Globus pallidus (tissue), 1 donor: ENCODE data around the gene AKAP6.

ENCODE experiments used
- DNase-seq: peaks from one replicate; pipeline ENCODE4 v3.0.0-alpha.2; 2015; ENCODE audit warnings: low spot score

Gene AKAP6

DNA sequence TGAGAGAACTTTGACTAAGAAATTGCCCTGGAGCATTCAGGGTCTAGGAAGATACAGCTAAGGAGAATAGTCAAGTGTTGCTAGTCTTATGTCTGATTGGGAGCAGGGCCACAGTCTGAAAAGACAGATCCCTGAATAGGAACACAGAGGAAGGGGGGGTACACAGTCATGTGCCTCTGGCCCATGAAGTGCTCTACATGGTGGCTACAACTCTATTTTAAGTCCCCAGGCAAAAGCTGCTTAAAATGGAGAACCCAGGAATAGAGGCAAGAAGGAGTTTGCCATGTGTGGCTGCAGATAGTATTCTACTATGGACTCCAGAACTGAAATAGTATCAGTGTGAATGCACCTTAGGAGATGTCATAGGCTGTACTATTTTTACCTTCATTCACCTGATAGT is 491.6 kb downstream of the AKAP6 start:
- no peak for DNase-seq

DNA sequence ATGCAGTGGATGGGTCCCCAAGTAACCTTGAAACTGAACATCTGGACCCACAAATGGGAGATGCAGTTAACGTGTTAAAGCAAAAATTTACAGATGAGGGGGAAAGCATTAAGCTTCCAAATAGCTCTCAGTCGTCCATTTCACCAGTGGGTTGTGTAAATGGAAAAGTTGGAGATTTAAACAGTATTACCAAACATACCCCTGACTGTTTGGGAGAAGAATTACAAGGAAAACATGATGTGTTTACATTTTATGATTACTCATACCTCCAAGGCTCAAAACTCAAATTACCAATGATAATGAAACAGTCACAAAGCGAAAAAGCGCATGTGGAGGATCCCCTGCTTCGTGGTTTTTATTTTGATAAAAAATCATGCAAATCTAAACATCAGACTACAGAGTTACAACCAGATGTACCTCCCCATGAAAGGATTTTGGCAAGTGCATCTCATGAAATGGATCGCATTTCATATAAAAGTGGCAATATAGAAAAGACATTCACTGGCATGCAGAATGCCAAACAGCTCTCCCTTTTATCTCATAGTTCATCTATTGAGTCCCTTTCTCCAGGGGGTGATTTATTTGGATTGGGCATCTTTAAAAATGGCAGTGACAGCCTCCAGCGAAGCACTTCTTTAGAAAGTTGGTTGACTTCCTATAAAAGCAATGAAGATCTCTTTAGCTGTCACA is 493.0 kb downstream of the AKAP6 start:
- DNase-seq = no peak

DNA sequence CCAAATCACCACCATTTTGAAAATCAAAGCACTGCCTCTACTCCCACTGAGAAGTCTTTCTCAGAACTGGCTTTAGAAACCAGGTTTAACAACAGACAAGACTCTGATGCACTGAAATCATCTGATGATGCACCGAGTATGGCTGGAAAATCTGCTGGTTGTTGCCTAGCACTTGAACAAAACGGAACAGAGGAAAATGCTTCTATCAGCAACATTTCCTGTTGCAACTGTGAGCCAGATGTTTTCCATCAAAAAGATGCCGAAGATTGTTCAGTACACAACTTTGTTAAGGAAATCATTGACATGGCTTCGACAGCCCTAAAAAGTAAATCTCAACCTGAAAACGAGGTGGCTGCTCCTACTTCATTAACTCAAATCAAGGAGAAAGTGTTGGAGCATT is 494.6 kb downstream of the AKAP6 start:
- DNase-seq = no peak

DNA sequence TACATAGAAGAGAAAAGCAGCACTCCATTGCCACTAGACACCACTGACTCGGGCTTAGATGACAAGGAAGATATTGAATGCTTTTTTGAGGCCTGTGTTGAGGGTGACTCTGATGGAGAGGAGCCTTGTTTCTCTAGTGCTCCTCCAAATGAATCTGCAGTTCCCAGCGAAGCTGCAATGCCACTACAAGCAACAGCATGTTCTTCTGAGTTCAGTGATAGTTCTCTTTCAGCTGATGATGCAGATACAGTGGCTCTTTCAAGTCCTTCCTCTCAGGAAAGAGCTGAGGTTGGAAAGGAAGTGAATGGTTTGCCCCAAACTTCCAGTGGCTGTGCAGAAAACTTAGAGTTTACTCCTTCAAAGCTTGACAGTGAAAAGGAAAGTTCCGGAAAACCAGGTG is 495.1 kb downstream of the AKAP6 start:
- DNase-seq = peak; percentile 59

DNA sequence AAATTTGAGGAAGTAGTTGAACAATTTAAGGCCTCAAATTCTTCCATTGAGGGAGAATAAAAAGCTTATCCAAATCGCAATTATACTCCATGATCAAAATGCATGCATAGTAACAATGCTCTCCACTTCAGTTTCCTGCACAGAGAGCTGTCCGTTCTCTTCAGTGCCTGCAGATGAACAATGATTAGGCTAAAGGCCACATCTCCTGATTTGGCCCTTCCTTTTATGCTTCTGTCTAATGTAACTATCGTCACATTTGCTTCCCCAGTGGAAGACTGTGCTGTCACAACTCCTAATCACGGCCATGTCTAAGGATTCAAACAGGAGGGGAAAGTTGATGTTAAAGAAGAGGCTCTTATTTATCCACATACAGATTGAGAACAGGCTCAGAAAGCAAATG is 496.0 kb downstream of the AKAP6 start:
- DNase-seq = peak; percentile 77

DNA sequence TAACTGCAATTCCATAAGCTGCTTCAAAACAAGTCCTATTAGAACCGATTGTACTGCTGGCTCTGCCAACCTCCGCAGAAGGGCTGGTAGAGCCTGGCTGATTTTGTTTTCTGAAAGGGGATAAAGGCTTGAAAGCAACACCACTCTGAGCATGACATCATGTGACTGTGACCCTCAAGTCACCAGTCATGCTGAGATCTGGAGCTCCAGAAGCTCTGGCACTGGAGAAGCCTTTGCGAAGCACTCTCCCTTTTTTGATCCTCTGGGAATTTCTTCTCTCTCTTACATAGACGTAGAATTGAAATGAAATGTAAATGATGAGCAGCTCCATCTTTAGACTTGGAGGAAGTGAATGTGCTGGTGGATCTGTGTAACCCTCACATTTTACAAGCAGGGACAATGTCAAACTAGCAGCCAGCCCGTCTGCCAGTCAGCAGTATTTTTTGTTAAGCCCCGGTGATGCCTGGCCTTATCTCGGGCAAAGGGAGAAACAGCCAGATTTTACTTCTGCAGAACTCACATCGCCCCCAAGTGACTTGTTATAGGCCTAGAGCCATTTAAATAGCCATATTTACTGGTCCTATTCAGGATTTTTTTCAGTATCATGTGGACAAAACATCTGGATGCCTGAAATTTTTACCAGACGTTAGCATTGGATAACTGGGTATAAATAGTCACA is 497.4 kb downstream of the AKAP6 start:
- DNase-seq = peak; percentile 92

DNA sequence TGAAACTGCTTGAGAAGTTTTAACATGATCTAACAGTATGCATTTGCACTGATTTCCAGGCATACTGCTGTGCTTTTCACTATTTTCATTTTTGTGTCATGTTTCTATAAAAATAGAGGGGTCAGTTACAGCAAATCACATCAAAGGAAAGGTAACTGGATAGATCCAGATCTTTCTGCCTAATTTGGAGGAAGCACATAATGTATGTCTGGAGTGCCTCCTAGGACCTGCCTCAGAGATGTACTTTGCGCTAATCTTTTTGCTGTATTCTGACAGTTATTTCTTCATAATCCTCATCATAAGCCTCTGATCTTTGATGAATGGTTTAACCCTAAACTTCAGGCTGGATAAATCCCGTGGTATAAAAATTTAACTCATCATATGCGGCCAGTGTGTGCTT is 498.4 kb downstream of the AKAP6 start:
- peak; percentile 32 for DNase-seq

DNA sequence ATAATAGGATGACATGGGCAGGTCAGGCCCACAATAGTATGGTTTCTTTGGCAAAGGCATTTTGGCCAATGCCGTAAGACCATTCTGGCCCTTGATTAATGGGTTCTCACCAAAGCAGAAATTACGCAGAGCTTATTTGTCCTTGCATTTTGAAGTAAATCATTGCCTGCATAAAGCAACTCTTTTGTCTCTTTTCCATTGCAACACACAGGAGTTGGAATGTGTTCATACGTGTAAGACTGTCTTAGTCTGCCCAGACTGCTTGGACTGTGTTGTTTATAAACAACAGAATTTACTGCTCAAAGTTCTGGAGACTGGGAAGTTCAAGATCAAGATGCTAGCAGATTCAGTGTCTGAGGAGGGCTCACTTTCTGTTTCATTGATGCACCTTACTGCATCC is 506.8 kb downstream of the AKAP6 start:
- DNase-seq = no peak

DNA sequence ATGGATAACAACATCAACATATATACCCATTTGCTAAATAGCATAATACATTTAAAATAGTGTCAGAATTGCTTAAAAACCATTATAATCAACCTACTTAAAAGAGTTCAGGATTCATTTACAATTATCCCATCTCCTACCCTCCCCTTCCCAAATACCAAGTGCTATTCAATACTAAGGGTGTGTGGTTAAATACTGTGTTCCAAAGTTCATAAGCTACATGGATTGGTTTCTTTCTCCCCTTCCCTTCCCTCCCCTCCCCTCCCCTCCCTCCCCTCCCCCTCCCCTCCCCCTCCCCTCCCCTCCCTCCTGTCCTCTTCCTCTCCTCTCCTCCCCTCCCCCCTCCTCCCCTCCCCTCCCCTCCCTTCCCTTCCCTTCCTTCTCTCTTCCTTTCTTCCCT is 512.6 kb downstream of the AKAP6 start:
- DNase-seq = no peak

DNA sequence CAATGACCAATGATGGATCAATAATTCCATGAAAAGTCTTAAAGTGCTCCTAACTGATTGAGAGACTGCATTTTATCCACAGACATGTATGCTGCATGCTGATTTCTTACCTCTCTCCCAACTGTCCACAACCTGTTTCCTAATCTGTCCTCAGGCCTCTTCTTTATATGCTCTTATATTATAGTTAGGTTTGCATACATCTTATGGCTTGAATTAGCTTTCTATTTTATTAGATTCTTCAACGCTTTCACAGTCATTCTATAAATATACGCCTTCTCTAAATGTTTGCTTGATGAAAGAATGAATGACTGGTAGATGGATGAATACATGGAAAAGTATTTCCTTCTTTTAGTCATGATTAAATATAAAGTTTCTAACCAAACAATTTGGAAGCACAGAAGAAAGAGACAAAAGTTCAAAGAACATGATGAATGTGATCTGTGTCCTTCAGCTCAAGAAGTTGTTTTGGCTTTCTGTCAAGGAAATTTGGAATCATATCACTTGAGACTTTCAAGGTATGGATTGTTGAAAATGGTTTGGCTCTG is 517.8 kb downstream of the AKAP6 start:
- DNase-seq = no peak

DNA sequence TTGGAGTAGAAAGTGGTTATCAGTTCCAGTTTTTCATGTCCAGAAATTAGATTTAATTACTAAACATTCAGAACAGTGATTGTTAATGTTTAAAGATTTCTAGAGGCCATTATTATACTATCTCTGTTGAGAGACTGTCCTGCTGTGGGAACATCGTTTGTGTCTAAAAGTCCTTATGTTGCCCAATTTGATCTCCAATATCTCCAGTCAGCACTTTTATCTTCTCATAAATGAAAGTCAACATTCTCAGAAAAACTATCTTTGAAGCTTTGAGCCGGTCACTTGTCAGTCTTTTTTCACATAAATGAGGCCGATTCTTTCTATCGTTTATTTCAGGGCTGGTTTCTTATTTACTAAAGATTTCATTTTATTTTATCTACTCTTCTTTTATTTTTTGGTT is 518.8 kb downstream of the AKAP6 start:
- no peak for DNase-seq

DNA sequence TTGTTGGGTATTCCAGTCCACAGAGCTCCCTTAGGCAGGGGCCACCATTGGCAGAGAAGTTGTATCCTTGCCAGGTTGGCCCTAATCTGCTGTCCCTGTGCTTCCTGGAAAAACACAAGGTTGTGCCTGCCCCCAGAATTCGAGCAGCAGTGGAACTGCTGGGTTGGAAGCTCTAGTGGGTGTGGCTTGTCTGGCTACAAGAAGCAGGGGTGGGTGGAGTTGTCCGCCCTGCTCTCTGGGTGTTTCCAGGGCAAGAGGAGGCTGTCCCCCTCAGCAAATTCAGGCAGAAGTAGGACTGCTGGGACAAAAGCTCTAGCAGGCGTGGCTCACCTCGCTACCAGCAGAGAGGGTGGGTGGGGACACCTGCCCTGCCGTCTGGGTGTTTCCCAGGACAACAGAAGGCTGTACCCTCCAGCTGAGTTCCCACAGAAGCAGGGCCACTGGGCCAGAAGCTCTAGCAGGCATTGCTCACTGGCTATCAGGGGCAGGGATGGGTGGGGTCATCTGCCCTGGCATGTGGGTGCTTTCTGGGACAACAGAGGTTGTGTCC is 536.8 kb downstream of the AKAP6 start:
- DNase-seq = no peak

DNA sequence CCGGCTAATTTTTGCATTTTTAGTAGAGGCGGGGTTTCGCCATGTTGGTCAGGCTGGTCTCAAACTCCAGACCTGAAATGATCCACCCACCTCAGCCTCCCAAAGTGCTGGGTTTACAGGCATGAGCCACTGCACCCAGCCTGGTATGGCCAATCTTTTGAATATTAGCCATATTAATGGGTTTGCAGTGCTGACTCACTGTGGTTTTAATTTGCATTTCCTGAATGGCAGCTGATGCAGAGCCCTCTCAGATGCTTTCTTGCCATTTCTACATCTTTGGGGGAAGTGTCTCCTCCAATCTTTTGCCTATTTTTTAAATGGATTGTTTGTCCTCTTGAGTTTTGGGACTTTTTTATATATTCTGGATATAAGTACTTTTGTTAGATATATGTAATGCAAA is 554.1 kb downstream of the AKAP6 start:
- no peak for DNase-seq
